Esophagus (tissue), 2 donors: ENCODE measurements around the gene XPO6. TPM values are rescaled to one million over a fixed set of nuclear protein-coding genes. Genes with fewer than 3 reads are reported as not detected.

Experiments used
- H3K27ac ChIP-seq, 2 donors: one replicate each; pipeline ENCODE4 v1.5.1; 2013; ENCODE audit warnings: low read depth in 2 of 2, mild to moderate bottlenecking in 2 of 2, inconsistent platforms in 1 of 2, low read length in 1 of 2, moderate library complexity in 1 of 2
- H3K27me3 ChIP-seq, 2 donors: one replicate each; pipeline ENCODE4 v1.6.1; 2013; ENCODE audit warnings: low read length in 2 of 2, control low read depth in 1 of 2, mild to moderate bottlenecking in 1 of 2; ENCODE audit not compliant: insufficient read depth in 2 of 2, control insufficient read depth in 1 of 2
- H3K36me3 ChIP-seq, 2 donors: one replicate each; pipeline ENCODE4 v1.6.1; 2013; ENCODE audit warnings: low read length in 1 of 2; ENCODE audit not compliant: control insufficient read depth in 2 of 2, insufficient read depth in 2 of 2
- H3K4me1 ChIP-seq, 2 donors: one replicate each; pipeline ENCODE4 v1.6.1; 2013; ENCODE audit warnings: low read length in 1 of 2; ENCODE audit not compliant: control insufficient read depth in 2 of 2, insufficient read depth in 2 of 2
- H3K4me3 ChIP-seq, 2 donors: one replicate each; pipeline ENCODE4 v1.5.1; 2013; ENCODE audit warnings: low read length in 2 of 2, mild to moderate bottlenecking in 2 of 2, low read depth in 1 of 2, moderate library complexity in 1 of 2
- H3K9me3 ChIP-seq, 2 donors: one replicate each; pipeline ENCODE4 v1.6.1; 2013; ENCODE audit warnings: mild to moderate bottlenecking in 2 of 2, low read depth in 1 of 2, low read length in 1 of 2, moderate library complexity in 1 of 2; ENCODE audit not compliant: control insufficient read depth in 2 of 2, insufficient read depth in 1 of 2
- WGBS, 2 donors: extraction: QIAGEN DNeasy Blood & Tissue Kit; methylation state at CpG; one replicate each; pipeline ENCODE4 v1.1.7; 2013; 5-methylcytosine and 5-hydroxymethylcytosine counted together
- polyA plus RNA-seq, 2 donors: library from polyadenylated mRNA; stranded (reverse); fragments of 200-250 nt; gene quantifications; one replicate each; pipeline ENCODE4 v1.2.3, GENCODE V29; 2013
- donor health status: healthy with polysubstance abuse.
- donor health status: Bipolar disorder and iron deficiency.

Gene XPO6
- polyA plus RNA-seq, 2 donors, result 50.6 to 52.1 TPM

- WGBS, 2 donors, result 64 to 69% methylated on average over 3 of the region's 3 CpGs
- Histone ChIP-seq H3K9me3 (no peaks in the 10 kb centered on the region), H3K4me3 (no peak overlapping the region), H3K27me3 (no peaks in the 10 kb centered on the region), H3K4me1 (no peaks in the 10 kb centered on the region), H3K27ac (no peak overlapping the region), H3K36me3 (peaks cover 0 to 3% of the 10 kb centered on the region in 2 donors)
Measured at GRCh38 chr16:28189245-28189644, 22.5 kb downstream of the XPO6 start.

GRCh38 chr16:28188085-28188916 is 23.5 kb downstream of the XPO6 start:
- H3K36me3 ChIP-seq, result no peaks in the 10 kb centered on the region
- no peaks in the 10 kb centered on the region for H3K27me3 ChIP-seq
- peak overlapping the region in 1 of 2 donors; percentile 8 for H3K27ac ChIP-seq
- WGBS, 2 donors, result 70 to 77% methylated on average over 6 of the region's 6 CpGs
- H3K4me3 ChIP-seq, result no peak overlapping the region
- H3K4me1 ChIP-seq, result no peaks in the 10 kb centered on the region
- H3K9me3 ChIP-seq, result no peaks in the 10 kb centered on the region

GRCh38 chr16:28187595-28188004 is 24.2 kb downstream of the XPO6 start:
- Histone ChIP-seq H3K4me3 (no peak overlapping the region), H3K9me3 (no peaks in the 10 kb centered on the region), H3K36me3 (no peaks in the 10 kb centered on the region), H3K4me1 (no peaks in the 10 kb centered on the region), H3K27me3 (no peaks in the 10 kb centered on the region), H3K27ac (no peak overlapping the region)
- 72 to 77% methylated on average over 2 of the region's 2 CpGs for WGBS, 2 donors

- Histone ChIP-seq H3K9me3 (no peaks in the 10 kb centered on the region), H3K27ac (no peak overlapping the region), H3K4me1 (peaks cover under 1% of the 10 kb centered on the region in 2 donors), H3K4me3 (no peak overlapping the region), H3K36me3 (no peaks in the 10 kb centered on the region), H3K27me3 (no peaks in the 10 kb centered on the region)
- WGBS, 2 donors, result 83 to 87% methylated on average over 4 of the region's 4 CpGs
Measured at GRCh38 chr16:28186752-28187151, 25.0 kb downstream of the XPO6 start.

GRCh38 chr16:28185696-28186095 is 26.1 kb downstream of the XPO6 start:
- H3K9me3 ChIP-seq, result no peaks in the 10 kb centered on the region
- H3K27me3 ChIP-seq, result no peaks in the 10 kb centered on the region
- WGBS, 2 donors, result 46 to 55% methylated on average over 1 of the region's 1 CpG
- H3K4me3 ChIP-seq, result no peak overlapping the region
- peaks cover 4 to 5% of the 10 kb centered on the region in 2 donors for H3K4me1 ChIP-seq
- H3K27ac ChIP-seq, result no peak overlapping the region
- no peaks in the 10 kb centered on the region for H3K36me3 ChIP-seq

- Histone ChIP-seq H3K4me3 (no peak overlapping the region), H3K27ac (no peak overlapping the region), H3K27me3 (no peaks in the 10 kb centered on the region), H3K4me1 (peaks cover 4 to 5% of the 10 kb centered on the region in 2 donors), H3K36me3 (no peaks in the 10 kb centered on the region), H3K9me3 (no peaks in the 10 kb centered on the region)
- WGBS, 2 donors, result 89 to 96% methylated on average over 2 of the region's 2 CpGs
Measured at GRCh38 chr16:28184625-28185024, 27.1 kb downstream of the XPO6 start.

GRCh38 chr16:28183930-28184329 is 27.8 kb downstream of the XPO6 start:
- Histone ChIP-seq H3K36me3 (no peaks in the 10 kb centered on the region), H3K4me1 (peaks cover 4 to 5% of the 10 kb centered on the region in 2 donors), H3K27me3 (no peaks in the 10 kb centered on the region), H3K4me3 (no peak overlapping the region), H3K27ac (no peak overlapping the region), H3K9me3 (no peaks in the 10 kb centered on the region)
- WGBS, 2 donors, result 81 to 85% methylated on average over 4 of the region's 4 CpGs

GRCh38 chr16:28183484-28183883 is 28.3 kb downstream of the XPO6 start:
- Histone ChIP-seq H3K4me3 (no peak overlapping the region), H3K4me1 (peaks cover 4 to 5% of the 10 kb centered on the region in 2 donors), H3K27me3 (no peaks in the 10 kb centered on the region), H3K9me3 (no peaks in the 10 kb centered on the region), H3K36me3 (no peaks in the 10 kb centered on the region), H3K27ac (no peak overlapping the region)
- WGBS, 2 donors, result 74 to 91% methylated on average over 3 of the region's 3 CpGs

- 91% methylated on average over 3 of the region's 3 CpGs for WGBS, 2 donors
Measured at GRCh38 chr16:28182801-28183200, 29.0 kb downstream of the XPO6 start.

GRCh38 chr16:28182183-28182582 is 29.6 kb downstream of the XPO6 start:
- H3K9me3 ChIP-seq, result no peaks in the 10 kb centered on the region
- WGBS, 2 donors, result 81 to 84% methylated on average over 7 of the region's 7 CpGs
- H3K4me3 ChIP-seq, result no peak overlapping the region
- no peaks in the 10 kb centered on the region for H3K27me3 ChIP-seq
- no peaks in the 10 kb centered on the region for H3K36me3 ChIP-seq
- peaks cover 4 to 5% of the 10 kb centered on the region in 2 donors for H3K4me1 ChIP-seq
- no peak overlapping the region for H3K27ac ChIP-seq

More at GRCh38 chr16:28182801-28183200, 29.0 kb downstream of the XPO6 start:
- Histone ChIP-seq H3K27me3 (no peaks in the 10 kb centered on the region), H3K36me3 (no peaks in the 10 kb centered on the region), H3K4me1 (peaks cover 4 to 5% of the 10 kb centered on the region in 2 donors), H3K4me3 (no peak overlapping the region), H3K9me3 (no peaks in the 10 kb centered on the region), H3K27ac (no peak overlapping the region)
